NCI-H510A (cell line): ENCODE data around the gene VAV3.
"Not testable (repeated sequence)": the region's sequence is repeated elsewhere in the genome, so short reads cannot be mapped to it uniquely, and the experiment has no call there.

ENCODE experiments used
- DNase-seq: peaks from one replicate; lab custom pipeline; 2025; lab: John Stamatoyannopoulos, UW

Gene VAV3

DNA sequence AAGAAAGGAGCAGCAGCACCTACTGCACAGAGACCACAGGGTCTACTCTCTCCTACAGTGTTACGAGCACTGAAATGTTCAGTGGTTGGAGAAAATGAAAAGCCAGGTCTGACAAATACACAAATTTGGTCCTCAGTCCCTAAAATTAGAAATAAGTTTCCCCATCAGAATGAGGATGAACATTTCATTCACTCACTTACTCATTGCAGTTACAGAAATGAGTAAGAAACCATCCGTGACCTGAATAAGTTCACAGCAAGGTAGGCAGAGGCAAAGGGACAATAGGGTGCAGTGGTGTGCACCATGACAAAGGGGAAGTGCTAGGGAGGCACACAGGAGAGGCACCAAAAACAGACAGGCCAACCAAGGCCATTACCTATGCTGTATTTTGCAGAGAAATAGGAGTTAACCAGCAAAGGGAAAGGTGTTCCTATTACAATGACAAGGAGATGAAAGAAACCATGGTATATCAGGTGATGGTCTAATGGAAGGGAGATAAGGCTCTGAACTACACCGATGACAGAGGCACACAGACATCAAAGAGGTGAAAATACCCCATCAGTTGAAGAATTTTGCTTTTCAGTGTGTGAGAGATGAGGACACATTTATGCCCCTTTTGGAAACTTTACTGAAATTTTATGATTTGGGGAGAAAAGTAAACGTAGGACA, 29.4 kb downstream of the VAV3 start:
- DNase-seq = no peak

DNA sequence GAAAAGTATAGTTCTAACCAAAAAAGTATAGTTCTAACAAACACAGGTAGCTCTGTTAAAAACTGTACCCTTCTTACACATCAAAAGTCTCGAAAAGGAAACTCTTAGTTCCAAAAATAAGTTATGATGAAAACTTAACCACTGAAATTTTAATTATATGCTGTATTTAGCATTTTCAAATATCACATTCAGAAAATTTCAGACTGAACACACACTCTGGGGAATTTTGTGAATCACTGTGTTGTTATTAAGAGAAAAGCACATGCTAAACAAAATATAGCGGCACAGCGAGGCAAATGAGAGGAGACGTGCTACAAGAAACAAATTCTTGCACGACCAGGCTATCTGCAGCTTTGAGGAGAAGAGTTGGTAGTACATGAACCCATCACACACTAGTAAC, 30.4 kb downstream of the VAV3 start:
- DNase-seq = no peak

DNA sequence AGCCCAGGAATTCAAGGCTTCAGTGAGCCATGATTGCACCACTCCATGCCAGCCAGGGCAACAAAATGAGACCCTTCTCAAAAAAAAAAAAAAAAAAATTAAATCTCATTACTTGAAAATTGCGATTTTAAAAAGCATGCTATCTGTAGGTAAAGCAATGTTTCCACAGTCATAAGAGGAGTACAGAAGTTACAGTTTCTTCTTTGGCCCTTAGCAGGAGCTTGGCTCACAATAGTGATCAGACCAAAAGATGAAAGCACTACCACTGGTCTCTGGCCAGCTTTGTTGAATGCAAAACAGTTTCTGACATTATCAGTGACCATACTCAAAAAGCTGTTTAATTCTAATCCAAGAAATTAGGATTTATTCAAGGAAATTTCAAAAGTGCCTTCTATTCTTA, 31.2 kb downstream of the VAV3 start:
- DNase-seq = no peak

DNA sequence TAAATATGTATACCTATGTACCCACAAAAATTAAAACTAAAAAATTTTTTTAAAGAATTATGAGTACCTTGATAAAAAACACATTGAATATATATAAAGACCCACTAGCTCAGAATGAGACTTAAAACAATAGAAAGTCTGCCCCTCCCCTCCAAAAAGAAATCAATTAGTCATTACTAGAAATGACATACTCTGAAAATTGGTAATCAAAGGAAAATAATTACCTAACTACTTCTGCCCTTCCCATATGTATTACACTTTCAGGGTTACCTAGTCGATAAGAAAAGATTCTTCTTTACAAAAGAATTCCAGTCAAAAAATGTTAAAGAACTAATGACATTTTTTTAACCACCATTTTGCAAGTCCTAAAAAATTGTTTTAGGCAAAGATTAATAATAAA, 34.7 kb downstream of the VAV3 start:
- no peak for DNase-seq

DNA sequence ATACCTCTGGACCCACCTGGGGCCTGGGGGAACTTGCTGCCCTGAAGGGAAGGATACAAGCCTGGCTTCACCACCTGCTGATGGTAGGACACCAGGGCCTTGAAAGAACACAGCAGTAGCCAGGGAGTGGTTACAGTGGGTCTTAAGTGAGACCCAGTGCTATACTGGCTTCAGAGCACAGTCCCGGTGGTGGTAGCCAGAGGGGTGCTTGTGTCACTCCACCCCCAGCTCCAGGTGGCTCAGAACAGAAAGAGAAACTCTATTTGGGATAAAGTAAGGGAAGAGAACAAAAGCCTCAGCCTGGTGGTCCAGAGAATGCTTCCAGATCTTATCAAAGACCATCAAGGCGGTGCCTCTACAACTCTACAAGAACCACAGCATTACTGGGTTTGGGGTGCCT, 37.2 kb downstream of the VAV3 start:
- no peak for DNase-seq

DNA sequence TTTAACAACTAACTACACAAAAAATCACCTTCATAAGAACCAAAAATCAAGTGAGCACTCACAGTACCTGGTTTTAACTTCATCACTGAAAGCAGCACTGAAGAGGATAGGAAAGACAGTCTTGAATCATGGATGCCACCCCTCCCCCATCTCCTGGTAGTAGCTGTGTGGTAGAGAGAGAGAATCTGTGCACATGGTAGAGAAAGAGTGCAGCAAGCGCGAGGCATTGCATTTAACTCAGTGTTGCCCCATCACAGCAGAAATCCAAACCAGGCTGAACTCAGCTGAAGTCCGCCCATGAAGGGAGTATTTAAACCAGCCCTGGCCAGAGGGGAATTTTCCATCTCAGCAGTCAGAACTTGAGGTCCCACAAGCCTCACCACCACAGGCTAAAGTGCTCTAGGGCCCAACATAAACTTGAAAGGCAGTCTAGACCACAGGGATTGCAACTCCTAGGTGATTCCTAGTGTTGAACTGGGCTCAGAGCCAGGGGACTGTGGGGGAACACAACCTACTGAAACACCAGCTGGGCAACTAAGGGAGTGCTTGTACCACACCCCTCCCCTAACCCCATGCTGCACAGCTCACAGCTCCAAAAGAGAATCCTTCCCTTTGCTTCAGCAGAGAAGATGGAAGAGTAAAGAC, 38.4 kb downstream of the VAV3 start:
- no peak for DNase-seq

DNA sequence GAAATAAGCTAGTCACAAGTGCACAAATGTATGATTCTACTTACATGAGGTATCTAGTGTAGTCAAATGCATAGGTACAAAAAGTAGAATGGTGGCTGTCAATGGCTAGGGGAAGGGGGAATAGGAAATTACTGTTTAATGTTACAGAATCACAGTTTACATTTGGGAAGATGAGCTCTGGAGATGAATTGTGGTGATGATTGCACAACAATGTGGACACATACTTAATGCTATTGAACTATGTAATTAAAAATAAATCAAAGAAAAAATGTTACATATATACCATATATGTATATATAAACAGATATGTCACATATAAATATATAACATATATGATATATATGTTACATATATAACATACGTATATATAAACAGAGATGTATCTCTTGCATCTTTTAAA, 39.4 kb downstream of the VAV3 start:
- DNase-seq = no peak

DNA sequence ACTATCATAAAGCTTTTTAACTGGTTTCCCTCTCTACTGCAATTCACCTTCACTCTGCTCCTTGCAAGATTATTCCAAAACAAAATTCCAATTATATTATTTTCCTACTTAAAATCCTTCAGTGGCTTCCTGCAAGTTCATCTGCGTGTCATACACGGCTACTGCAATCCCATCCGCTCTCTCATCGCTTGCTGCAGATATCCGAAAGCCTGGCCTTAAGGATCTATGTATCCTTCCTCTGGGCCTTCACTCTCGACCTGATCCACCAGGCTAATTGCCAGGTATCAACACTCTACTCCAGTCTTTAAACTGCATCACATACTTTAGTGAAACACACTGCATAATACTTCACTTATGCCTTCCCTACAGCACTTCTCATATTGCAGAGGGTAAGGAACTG, 44.0 kb downstream of the VAV3 start:
- DNase-seq = no peak

DNA sequence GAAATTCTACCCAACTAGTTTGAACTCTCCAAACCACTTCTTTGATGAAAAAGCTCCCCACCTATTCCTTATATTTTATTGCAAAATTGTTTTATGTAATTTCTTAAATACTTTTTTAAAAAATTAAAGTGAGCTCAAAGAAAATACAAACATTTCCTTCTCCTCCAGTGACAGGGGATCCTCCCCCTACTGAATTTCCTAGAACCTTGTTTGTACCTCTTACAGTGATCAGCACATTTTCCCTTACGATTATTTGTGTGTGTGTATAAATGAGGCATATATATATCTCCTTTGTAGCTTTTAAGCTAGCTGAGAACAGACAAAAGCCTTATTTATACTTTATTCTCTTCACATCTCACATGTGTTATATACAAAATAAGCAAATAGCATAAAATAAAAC, 44.4 kb downstream of the VAV3 start:
- DNase-seq = no peak

DNA sequence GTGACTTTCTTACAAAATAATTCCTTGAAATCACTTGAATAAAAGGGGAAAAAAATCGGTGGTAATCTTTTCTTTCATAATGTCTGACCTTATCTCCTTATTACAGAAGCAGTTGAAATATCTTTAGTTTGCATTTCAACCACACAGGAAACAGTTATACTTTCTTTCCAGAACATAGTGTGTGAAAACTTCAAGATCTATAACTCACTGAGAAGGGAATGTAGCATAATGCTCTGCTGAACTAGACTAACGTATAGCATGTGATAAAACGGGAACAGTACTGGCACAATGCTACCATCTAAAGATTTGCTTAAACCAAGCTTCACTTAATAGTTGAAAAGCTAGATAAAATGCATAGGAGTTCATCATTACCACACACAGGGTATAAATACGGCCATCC, 45.0 kb downstream of the VAV3 start:
- no peak for DNase-seq

DNA sequence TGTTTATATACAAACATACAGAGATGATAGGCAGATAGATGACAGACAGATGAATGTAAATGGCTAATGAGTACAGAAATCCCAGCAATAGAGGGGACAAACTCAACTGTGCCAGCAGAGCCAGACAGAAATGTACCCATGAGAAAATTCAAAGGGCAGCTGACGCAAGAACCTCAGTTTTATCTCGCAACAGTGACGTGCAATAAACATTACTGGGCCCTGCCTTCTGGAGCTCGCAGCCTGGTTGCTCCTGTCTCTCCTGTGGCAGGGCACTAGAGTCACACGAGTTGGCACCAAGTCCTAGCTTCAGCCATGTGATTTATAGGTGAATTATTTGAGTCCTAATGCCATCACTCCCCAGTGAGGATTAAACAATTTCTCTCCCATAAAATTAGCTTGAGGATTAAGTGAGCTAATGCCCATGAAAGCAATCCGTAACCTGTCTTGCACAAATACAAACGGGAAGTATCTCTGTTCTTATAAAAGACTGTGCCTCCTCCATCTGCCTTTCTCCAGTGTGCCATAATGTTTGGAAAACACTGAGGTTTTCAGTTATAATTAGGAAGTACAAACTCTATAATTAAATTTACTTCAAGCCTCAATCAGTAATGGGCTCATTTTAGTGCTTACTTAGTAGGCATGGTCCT, 50.7 kb downstream of the VAV3 start:
- no peak for DNase-seq

DNA sequence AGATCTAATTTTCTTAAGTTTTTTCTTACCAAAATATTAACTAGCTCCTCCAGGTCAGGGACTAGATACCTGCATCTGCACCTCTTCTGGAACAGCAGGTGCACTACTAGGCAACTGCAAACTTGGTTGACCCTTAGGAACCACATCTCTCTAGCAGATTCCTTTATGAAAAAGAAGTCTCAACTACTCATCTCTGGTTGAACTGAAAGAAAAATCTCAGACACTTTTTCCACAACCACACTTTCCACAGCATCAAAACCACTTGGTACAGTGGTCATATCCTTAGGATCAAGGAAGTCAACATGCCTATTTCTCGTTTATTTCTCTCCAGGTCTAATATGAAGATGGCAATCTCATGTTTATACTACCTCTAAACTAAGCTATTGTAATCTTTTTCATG, 52.3 kb downstream of the VAV3 start:
- no peak for DNase-seq

DNA sequence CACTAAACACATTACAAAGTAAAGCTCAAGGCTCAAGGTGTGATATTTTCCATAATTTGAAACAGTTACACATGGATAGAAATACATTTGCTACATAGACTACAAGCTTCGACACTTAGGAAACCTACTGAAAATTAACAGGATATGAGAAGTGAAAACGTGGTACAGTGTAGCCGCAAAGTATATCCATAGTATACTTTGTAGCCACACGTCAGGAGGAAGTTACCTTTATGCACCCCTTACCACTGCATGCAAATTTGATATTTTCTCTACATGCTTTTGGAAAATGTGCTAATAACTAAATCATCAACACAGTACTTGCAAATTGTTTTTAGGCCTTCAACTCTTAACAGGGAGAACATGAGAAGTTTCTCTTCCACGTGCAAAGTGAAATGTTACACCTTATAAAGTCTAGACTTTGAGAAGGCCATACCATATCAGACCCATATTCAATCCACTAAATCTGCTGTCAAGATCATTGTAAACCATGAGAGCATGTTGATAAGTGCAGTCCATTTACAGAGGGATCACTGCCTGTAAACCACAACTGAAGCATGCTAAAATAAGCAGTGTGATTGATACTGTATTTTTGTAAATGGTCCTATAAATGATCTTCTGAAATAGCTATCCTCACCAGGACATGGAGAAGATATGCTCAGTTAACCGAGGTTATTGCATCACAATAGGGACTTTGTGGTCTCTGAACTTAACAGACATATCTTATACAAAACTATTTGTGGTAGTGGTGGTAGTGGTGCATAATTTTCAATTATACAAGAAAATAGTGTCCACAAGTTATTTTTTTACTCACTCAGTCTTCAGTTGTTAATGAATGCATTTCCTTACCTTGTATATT, 64.7 kb downstream of the VAV3 start:
- no peak for DNase-seq

DNA sequence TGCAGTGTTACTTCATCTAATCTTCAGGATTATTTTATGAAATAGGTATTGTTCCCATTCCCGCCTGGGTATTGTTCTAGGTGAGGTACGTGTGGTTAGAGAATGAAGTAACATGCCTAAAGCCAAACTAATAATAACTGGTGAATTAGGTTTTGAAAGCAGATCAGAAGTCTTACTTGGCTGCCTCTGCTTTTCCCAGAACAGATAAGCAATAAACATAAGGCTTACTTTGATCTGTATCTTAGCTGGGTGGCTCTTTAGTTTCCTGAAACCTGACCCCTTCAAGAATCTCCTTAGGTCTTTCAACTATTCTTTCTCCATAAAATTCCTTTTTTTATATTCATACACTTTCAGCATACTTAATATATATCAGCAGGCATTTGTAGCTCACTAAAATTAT, 65.3 kb downstream of the VAV3 start:
- no peak for DNase-seq

DNA sequence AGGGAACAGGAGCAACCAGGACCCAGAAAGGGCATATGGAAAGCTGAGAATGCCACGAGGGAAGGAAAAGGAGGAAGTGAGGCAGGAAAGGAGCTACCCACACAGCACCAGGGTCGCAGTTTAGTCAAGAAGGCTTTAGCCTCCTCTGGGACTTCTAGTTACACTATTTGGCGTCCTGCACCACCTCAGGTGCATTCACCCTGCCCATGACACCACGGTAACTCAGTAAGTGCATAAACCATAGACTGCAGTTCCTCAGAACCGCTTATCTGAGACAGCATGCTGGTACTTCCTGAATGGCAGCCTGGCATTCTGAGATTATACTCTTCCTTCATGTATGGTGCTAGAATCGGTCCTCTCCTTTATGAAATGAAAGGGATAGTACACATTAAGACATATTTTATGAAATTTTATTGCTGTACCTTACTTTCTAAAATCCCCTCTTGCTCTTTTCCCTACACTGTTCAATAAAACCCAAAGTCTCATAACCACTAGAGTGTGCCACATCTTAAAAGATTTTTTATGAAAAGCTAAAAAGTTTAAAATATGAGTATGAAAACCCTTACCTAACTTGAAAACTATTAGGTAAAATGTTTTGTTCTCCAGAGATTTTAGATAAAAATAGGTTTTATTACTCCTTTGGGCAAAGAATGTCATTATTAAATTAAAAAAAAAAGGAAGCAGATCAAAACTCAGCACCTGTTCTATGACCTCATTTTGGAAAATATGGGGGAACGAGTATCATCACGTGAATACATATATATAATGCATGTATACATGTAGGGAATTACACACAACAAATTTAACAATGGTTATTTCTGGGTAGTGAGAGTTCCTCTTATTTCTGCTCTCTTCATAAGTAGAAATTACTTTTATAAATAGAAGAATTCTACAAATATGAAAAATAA, 67.3 kb downstream of the VAV3 start:
- DNase-seq = no peak

DNA sequence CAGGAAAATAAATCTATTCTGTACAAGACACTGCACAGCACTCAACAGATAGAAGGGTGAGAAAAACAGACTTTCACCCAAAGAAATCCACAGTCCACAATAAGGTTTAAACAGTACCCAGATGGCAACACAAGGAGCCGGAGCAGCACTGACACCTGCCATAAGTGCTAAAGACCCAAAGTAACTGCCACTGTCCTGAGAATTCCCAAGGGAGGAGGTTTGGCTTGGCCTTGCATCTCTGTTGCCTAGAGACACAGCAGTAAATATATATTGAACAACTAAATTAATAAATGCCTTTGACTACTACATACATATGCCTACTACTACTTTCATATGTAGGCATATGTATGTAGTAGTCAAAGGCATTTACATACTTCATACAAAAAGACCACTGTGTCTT, 68.0 kb downstream of the VAV3 start:
- no peak for DNase-seq

DNA sequence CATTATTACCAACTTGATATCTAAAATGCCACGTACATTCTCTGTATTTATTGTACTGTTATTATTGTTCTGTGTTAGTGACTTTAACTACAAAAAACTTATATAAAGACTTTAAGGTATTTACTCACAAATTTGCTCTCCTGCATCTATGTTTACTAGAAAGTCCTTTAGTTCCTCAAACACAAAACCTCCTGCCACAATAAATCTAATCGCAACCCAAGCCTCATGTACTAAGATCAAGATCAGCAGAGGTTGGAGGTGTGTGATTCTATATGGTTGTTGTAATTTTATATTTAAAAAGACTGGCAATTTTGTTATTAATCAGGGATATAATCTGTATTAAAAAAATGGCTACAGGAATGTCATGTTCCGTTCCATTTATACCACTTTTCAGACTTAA, 68.6 kb downstream of the VAV3 start:
- no peak for DNase-seq

DNA sequence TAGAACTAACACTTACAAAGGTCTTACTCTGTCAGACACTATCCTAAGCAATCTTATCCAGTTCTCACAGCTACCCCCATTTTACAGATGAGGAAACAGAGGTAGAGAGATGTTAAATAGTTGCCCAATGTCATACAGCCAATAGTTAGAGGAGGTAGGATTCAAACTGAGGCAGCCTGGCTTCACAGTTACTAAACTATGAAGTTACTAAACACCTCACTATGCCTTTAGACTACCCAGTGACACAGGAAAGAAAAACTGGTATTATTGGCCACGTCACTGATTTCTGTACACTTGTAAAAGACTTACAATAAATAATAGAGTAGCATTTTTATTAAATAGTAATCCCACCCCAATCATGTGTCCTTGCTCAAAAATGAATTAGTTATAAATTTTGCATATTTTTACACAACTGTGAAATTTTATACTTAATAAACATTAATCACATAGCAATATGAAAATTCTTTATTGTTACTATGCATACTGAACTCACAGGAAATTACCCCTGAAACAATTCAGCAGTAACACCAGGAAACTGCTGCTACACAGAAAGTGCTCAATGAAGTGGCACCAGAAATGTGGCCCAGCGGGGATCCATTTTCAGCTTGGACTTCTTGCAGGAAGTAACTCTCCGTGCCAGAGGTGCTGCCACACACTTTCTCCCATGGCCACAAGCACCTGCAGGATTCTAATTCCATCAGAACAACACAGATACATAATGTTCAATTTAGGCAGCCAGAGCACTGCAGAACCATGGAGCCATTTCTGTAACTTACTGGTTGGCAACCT, 69.4 kb downstream of the VAV3 start:
- DNase-seq = no peak

DNA sequence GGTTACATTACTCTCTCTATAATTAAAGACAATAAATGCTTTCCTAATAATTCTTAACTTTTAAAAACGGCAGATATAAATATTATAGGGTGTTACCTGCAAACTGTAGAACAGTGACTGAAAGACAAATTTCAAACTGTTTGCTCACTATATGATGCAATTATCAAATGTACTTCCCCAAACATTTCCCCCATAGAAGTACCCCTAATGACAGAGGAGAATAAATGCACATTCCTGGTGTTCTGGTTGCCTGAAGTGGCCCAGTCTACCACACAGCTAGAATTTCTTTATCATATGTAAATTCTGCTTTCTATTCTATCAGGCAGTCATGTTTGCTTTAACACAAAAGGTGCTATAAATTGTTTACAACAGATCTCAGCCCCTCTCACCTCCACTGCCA, 70.4 kb downstream of the VAV3 start:
- DNase-seq = no peak

DNA sequence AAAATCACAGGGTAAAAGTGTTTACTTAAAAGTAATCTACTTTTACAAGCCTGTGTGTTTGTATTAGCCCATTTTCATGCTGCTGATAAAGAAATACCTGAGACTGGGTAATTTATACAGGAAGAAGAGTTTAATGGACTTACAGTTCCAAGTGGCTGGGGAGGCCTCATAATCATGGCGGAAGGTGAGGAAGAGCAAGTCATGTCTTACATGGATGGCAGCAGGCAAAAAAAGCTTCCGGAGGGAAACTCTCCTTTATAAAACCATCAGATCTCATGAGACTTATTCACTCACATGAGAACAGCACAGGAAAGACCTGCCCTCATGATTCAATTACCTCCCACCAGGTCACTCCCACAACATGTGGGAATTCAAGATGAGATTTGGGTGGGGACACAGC, 71.6 kb downstream of the VAV3 start:
- DNase-seq = not testable (repeated sequence)

DNA sequence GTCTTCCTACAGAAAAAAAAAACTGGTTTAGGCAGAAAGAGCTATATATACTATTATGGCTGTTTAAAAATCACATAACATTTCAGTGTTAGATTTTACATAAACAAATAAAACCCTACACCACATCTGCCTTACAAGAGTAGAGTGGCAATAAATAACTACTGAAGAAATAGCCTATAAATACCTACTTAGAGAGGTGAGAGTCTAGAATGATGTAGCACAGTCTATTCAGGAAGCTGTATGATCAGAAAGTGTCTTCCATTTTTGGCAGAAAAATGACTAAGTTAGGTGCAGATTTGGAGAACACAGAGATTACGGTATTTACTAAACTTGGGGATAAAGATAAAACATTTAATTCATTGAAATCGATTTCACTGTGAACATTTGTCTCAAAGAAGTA, 75.5 kb downstream of the VAV3 start:
- no peak for DNase-seq
